NOMO-1 treated with dmso at 0.1 percent for 144 hours (cell line): ENCODE data around the gene USP47.

Experiments used
- DNase-seq: peaks from one replicate; lab custom pipeline; 2025; ENCODE audit not compliant: unreplicated experiment; lab: John Stamatoyannopoulos, UW

USP47 gene

DNA sequence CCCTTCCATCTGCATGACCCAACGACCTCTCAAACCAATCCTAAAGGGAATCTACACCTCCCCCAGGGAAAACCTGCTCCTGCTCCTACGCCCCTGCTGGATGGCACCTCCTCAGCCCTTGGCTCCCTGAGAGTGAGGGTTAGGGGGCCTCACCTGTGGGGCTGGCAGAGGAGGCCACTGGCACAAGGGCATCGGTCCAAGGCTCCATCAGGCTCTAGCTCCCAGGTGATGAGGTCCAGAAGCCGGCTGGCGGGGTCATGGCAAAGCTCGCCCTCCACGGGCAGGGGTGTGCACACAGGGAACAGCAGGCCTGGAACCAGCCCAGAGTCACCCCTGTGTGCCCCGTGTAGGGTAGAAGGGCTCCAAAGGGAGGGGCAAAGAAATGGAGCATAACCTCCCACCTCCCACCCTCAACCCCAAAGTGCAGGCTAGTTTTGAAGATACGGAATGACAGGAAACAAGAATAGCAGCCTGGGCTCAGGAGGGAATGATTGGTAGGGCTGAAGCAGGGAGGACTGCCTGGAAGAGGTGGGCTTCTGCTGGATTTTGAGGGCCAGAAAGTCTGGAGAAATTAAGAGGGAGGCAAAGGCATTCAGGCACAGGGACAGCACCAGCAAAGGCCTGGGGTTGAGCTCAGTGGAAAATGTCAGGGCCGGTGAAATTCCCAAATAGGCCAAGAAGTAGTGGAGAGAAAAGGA is 124.0 kb downstream of the USP47 start:
- no peak for DNase-seq

DNA sequence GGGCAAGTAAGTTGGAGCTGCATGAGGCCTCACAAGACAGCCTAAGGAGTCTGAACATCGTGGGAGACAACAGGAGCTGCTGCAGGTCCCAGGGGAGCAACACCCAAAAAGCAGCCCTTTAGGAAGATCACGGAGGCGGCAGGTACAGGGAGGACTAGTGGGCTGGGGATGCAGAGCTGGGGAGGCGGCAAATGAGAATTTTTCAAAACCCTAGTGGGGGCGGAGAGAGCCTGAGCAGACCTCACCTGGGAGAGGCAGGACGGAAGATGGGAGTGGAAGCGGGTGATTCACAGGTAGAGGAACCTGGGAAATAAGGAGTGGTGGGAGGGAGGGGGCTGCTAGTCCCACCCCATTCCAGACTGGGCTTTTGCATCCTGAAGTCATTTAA is 124.6 kb downstream of the USP47 start:
- DNase-seq = no peak

DNA sequence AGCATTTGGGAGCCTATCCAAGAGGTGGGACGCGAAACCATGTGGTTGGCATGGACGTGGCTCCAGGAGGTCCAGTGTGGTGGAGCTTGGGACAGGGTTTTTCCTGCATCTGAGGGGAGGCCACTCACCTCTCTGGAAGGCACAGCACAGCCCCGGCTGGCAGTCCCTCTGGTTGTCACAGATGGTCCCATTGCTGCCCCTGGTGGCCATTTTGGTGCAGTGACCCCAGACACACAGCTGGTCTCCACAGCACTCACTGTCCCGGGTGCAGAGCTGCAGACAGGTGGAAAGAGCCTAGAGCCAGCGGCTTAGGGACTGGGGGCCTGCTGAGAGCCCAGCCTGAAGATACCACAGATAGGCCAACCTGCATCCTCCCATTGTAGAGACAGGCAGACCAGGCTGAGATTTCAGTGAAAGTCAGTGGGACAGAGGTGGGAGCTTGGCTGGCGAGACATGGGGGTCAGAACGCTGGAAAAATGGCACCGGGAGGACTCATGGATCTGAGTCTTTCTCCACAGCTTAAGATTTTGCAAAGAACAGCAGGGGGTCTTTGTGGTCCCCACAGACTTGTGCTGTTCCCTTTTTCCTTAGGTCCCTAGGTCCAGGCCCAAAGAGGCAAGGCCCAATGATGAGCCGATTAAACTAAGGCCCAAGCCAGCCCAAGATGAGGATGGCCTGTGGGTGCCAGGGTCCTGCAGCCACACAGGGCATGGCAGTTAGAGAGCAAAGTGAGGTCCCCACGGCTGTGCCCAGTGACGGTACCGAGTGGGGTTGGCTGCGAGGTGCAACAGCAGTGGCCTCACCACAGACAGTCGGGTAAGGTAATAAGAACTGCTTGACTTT is 125.3 kb downstream of the USP47 start:
- no peak for DNase-seq

DNA sequence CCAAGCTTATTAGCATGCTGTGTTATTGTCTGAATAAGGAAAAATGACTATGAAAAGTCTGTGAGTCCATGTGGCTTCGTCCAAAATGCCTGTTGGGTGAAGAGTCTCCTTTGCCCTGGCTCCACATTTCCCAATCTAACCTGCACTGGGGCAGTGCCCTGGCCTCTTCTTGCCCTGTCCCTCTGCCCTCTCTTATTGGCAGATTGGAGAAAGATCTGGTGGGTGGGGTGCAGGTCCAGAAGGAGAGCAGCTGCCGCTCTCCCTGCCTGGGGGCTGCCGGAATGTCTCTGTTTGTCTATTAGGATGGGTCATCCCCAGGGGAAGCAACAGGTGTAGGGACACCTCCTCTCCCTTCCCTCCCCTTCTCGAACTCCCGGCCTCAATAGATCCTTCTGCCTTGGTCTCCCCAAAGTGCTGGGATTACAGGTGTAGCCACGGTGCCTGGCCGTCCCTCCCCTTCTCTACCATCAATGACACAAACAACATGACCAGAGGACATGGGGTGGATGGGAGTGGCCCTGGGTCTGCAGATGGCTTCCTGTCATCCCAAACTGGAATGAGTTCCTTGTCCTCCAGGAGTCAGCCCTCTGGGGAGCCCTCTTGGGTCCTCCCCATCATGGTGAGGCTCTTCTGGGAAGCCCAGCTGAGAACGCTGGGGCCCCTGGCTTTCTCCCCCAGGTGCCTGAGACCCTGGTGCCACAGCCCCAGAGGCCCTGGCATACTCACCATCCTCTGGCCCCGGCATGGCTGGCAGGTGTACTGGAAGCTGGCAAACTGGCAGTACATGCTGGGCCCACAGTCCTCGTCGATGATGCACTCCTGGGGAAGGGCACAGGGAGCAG is 126.1 kb downstream of the USP47 start:
- no peak for DNase-seq

DNA sequence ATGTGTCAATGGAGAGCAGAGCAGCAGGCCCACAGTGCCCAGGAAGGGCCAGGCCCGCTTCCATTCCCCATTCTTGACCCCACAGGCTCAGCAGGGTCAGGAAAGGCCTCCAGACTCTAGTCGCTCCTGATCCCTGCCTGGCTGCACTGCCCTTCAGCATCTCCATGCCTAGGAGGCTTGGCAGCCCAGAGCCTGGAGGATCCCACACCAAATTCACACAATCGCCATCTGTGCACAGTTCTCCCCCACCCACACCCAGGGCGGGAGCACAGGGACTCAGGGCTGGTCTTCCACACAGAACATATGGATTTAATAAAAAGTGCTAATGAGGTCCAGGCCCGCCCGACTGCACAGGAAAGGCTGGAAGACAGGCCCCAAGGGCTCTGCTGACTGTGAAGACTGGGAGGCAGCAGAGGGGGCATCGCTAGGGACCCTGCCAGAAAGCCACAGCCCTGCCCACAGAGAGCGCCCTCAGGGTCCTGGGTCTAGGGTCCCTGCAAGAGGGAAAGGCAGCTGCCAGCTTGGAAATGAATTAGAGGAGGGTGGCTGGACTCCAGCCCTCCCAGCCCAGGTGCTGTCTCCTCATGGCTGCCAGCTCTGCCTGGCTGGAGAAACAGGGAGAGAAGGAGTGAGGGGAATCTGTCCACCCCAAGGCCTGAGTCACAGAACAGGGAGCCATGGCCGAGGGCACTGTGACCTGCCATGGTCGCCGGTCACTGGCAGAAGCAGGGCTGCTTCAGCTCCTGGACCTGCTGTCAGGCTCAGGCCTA is 126.9 kb downstream of the USP47 start:
- DNase-seq = no peak

DNA sequence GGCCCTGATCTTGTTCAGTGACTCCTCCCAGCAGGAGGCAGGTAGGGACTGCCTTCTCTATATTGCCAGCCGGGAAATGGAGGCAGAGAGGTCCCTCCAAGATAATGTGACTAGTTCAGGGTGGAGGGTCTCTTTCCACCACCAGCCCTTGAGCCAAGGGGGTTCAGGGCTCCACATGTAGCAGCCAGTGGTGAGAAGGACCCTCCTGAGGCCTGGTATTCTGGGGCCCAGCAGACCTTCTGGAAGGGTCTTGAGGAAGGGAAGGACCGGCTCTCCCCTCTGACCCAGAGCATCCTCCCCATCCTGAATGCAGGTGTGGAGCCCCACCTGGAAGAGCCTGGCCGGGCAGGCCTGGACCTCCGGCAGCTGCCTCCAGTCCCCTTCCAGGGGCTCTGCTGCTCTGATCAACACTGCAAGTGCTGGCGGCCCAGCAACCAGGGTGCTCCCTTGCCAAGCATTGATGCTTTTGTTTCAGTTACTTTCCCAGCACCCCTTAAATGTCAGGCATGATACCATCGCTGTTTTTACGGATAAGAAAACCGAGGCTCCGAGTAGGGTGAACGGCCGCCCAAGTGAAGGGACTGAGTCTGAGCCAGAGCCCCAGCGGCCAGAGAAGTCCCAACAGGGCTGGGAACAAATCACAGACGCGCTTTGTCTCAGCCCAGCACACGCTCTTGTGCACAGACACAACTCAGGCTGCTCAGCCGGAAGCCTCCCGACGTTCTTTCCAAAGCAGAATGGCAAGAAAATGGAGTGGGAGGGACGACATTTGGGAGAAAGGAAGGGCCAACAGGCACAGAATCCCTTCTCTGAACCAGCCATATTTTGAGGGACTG is 127.8 kb downstream of the USP47 start:
- DNase-seq = no peak

DNA sequence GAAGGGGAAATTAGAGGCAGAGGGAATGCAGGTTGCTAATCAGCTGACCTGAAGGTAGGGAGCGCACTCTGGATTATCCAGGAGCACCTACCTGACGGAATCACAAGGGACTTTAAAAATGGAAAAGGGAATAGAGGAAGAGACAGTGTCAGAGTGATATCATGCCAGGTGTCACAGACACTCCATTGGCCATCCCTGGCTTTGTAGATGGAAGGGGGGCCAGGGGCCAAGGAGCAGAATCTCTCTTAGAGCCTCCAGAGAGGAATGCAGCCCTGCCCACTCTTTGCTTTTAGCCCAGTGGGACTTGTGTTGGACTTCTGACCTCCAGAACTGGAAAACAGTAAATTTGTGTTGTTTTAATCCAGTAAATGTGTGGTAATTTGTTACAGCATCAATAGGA is 128.8 kb downstream of the USP47 start:
- DNase-seq = no peak

DNA sequence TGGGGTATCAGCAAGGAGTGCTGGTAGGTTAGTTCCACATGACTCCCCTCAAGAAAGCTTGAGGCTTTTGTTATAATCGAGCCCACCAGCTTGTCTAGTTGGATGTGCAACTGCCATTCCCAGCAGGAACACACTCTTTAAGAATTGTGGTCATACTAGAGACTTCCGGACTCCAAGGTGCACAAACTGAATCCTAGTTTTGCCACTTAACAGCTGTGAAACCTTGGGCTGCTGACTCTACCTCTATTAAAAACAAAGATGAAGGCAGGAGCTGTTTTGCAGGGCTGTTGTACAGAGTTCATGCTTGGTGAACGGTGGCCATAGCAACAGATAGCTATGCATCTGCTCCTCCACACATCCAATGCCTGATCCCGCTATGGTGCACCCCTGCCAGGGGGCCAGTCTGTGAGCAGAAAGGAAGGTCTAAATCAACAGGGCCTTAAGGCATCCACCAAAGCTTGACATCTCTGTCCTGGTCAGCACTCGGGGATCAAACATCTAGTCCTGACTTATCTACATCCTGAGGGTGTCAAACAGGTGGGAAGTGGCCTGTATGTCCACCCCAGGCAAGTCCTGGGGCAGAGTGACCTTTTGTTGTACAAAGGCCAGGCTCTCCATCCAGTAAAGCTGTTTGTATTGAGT is 130.3 kb downstream of the USP47 start:
- no peak for DNase-seq

DNA sequence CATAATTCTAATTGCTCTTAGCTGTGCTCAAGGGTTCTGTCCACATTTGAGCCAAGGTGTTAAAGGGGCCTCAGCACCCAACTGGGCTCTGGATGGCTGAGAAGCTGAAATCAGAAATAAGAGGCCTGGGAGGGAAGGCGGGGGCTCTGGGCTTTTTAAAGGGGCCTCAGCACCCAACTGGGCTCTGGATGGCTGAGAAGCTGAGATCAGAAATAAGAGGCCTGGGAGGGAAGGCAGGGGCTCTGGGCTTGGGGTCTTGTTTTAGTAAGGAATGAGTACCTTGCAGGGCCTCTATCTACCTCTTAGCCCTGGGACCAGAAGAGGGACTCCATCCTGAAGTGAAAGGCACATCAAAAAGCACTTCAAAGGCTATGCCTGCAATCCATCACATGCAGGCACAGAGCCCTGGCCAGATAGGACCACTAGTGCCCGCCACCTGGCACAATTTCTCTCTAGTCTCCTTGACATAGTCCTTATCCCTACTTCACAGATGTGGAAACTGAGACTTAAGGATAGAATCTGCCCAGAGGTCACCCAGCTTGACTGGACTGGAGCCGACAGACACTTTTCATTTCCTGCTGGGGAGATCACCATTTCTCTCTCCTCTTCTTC is 131.1 kb downstream of the USP47 start:
- no peak for DNase-seq

DNA sequence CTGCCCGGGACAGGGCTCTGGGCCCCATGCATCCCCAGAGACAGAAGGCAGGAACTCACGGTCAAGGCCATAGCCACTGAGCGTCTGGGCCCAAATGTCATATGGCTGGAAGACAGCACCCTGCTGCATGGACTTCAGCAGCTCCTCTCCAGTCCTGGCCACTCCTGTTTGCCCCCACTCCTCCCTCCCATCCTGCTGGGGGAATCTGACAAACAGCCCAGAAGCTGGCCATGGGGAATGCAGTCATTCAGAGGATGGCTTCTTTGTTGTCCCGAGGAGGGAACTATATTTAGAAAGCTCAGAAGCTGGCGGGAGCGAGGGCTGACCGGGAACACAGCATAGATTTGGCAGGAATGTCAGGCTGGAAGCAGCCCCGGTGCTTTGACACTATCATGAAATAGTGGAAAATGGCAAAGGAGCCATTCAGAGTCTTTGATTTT is 131.6 kb downstream of the USP47 start:
- DNase-seq = no peak

DNA sequence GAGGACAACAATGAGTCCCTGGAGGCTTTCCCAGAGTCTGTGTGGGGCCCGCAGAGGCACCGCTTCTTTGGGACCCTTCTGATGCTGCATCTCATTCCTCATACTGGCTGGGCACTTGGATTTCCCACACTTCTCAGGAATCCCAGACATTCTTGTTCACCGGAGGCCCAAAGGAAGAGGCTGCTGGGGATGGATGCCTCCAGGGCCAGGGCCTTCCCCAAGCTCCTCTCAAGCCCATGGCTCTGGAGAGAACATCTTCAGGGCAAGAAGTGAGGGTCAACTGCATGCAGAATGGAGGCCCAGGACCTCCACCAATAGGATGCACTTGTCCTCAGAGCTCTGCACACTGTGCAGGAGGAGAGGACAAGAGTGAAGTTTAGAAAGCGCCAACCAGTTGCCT is 132.1 kb downstream of the USP47 start:
- no peak for DNase-seq

DNA sequence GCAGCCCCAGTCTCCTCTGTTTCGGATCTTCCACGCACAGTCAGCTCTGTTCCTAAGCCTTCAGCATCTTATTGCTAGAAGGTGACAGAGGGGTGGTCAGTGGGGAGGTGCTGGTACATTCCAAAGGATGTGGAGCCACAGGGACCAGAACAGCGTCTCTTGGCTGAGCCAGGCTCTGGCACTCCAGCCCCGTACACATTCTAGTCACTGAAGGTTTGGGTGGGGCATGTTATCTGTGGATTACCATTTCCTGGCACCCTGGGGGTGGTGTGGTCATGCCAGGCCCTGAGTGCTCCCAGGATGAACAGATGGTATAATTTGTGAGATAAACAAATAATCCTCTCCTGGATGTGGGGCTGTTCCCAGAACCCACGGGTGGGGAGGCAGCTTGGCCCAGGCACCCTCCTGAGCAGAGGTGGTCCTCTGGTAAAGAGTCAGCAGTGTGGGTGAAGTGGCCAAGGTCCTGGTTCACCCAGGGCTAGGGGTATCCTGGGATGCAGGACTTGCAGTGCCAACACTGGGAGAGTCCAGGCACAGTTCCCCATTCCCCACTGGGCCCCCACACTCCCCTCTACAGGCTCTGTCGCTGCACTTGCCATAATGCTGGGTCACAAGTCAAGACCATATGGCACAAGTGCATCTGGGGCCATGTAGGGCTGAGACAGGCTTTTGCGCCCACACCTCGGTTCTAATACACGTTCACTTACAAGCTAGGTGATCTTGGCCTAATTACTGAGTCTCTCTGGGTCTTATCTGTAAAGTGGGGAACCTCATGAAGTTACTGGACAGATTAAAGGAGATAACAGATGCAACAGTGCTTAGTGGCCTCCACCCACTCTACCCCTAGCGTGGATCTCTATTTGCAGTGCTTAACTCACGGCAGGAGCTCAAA is 133.7 kb downstream of the USP47 start:
- DNase-seq = no peak

DNA sequence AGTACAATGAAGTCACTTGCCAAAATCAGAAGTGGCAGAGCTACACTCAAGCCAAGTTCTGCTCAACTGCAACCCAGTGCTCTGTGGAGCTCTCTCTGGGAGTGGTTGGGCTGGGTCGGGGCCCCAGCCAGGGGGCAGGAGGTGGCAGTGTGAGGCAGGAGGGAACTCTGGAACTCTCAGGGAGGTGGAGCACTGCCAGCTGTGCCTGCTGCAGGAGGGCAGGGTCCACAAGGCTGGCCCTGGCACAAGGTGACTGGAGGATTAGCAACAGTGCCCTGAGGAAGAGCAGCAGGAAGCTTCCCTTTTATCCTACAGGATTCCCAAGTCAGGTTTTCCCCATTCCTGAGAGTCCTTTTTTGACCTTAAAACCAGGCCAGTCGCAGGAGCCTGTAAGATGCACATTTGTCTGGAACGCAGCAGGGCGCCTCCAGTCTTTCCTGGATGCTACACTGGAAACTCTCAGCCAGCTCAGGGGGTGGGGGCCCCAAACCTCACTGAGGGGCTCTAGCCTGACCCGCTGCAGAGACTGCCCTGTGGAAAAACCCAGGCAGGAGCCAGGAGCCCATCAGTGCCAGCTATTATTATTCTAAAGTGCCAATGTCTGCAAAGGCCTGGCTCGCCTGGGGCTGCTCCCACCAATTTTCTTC is 134.8 kb downstream of the USP47 start:
- DNase-seq = no peak

DNA sequence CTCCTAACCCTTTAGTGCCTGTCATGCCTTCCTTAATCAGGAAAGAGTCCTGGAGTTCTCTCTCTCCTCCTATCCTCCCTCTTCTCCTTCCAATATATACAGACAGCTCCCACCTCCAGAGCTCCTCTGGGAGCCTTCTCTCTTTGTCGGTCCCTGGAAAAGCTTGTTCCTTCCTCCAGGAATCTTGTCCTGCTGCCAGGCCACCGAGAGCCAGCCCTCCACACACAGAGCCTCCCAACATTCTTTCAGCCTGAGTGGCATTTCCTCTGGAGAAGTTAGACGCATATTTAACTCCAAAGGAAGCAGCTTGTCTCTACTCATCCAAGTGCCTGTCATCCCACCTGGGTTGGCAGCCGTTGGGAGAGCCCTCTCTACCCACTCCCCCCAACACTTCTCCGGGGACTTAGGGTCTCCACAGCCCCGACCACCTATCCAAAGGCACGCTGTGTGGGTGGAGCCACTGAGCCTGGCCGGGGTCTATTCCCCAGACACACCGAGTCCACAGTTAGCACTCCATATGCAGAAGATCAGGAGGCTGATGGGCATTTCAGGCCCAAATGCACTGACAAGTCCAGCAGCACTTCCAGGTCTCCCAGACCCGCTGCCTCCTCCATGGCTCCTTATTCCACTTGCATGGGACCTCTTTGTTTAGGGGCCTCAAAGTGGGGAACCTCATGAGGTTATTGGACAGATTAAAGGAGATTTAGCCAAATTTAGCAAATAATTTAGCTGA is 135.6 kb downstream of the USP47 start:
- DNase-seq = no peak

DNA sequence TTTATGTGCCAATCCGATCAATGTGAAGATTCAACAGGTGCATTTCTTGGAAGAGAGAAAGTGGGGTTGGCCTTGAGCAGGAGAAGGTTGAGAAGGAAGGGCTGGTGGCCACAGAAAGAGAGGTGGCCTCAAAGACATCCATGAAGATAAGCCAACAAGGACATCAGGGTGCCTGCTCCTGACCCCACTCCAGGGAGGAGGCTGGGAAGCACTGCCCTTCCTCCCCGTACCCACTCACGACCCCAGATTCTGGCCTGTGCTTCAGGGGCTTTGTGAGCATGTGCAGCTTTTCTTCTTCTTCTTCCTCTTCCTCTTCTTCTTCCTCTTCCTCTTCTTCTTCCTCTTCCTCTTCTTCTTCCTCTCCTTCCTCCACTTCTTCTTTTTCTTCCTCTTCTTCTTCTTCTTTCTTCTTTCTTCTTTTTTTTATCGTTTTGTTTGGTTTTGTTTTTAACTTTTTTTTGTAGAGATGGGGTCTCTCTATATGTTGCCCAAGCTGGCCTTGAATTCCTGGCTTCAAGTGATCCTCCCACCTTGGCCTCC is 136.4 kb downstream of the USP47 start:
- DNase-seq = no peak

DNA sequence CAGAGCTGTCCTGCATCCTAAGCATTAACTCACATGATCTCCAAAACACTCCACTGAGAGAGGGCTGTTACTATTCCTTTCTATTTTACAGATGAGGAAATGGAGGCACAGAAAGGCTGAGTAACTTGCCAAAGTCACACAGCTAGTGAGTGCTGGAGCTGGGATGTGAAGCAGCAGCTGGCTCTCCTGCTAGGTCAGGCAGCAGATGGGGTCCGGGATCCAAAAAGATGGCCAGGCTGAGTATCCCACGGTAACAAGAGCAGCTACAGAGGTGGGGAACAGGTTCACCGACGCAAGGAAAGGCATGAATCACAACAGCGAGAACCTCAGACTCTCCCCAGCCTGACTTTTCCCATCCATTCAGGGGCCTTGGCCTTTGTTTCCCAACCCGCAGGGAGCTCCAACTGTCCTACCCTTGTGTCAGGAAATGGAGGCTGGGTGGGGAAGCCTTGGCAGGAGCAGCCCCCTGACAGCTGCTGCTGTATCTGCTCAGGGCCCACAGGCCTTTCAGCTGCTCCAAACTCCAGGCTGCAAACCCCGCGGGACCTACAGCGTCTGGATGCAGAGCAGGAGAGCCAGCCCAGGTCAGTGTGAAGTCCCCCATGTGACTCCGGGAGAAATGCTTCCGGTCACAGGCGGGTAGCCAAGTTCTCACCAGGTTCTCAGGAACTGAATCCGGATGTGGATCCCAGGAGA is 137.2 kb downstream of the USP47 start:
- no peak for DNase-seq
